Hematopoietic multipotent progenitor cell treated with erythropoietin and hydrocortisone succinate and interleukin-3 and kit ligand, for 8 days (in vitro differentiated cells): Measurements from ENCODE around the gene MAN1A1.
A peak's percentile ranks its signal among the peaks of the same experiment; 100 is the strongest.
"Not testable (repeated sequence)": the region's sequence is repeated elsewhere in the genome, so short reads cannot be mapped to it uniquely, and the experiment has no call there.

ENCODE experiments used
- DNase-seq: peaks from one replicate; pipeline ENCODE4 v3.0.0-alpha.2; 2015

The MAN1A1 gene

GRCh38 chr6:119297049-119297448 is 52.5 kb downstream of the MAN1A1 start:
- no peak for DNase-seq

GRCh38 chr6:119296036-119297035 is 53.2 kb downstream of the MAN1A1 start:
- DNase-seq = no peak

DNA sequence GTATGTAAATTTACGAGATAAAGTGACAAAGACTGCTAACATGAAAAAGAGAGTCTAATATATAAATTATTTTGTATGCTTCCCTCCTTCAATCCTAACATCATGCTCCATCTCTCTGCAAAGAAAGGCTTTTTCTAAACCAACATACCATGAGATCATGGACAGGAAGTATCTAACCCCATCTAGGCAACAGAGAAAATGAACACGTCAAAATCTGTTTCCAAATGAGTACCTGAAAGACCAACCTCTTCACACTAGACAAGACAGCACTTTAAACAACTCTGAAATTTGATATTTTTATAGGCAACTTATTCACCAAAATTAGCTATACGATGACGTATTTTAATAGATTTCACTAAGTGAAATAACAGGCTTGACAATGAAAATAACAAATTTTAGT is 54.6 kb downstream of the MAN1A1 start:
- DNase-seq = no peak

DNA sequence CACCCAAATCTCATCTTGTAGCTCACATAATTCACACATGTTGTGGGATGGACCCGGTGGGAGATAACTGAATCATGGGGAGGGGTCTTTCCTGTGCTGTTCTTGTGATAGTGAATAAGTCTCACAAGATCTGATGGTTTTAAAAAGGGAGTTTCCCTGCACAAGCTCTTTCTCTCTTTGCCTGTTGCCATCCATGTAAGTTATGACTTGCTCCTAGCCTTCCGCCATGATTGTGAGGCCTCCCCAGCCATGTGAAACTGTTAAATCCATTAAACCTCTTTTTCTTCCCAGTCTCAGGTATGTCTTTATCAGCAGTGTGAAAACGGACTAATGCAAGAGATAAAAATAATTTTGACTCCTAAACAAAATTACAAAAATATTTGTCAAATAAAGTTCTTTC is 58.5 kb downstream of the MAN1A1 start:
- not testable (repeated sequence) for DNase-seq

GRCh38 chr6:119290306-119290705 is 59.3 kb downstream of the MAN1A1 start:
- no peak for DNase-seq

GRCh38 chr6:119289651-119290050 is 59.9 kb downstream of the MAN1A1 start:
- DNase-seq = no peak

DNA sequence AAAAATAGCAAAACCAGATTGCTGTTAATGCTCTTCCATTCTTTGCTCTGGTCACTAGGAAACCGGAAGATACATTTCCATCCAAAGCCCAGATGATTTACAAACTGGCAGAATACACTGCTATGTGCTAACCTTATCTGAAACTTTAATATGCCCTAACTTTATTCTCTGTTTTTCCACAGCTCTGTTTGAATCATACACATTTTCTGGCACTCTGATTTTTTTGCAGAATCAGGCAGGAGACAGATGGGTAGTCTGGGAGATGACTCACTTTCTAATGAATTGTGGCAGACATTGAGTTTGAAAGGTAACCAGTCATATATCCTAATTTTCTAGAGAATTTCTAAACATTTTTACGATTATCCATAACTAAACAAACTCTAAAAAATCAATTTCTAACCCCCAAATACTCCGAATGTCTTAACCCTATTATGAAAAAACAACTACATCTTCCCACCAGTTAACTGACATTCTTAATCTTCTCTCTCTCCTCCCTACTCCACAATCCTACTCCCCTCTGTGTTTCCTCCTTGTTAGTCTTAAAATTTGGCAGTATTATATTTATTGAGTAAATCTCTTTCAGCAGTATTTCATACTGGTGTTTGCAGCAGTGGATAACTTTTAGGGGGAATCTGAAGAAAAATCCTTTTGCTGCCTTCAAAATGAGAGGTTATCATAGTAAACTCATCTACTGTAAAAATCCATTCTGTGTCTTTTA is 63.5 kb downstream of the MAN1A1 start:
- DNase-seq = no peak

DNA sequence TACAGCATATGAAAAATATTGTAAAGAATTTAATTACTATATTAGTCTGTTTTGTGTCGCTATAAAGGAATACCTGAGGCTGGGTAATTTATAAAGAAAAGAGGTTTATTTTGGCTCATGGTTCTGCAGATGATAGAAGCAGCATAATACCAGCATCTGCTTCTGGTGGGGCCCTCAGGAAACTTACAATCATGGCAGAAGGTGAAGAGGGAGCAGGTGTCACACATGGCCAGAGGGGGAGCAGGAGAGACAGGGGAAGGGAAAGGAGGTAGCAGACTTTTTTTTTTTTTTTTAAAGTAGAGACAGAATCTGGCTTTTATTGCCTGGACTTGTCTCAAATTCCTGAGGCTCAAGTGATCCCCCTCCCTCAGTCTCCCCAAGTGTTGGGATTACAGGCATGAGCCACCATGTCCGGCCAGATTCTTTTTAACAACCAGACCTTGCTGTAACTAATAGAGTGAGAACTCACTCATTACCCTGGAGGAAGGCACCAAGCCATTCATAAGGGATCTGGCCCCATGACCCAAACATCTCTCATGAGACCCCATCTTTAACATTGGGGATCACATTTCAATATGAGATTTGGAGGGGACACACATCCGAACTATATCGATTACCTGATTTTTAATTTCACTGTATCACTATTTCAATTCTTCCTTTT is 64.6 kb downstream of the MAN1A1 start:
- DNase-seq = peak; percentile 64

GRCh38 chr6:119283979-119284545 is 65.5 kb downstream of the MAN1A1 start:
- DNase-seq = no peak

DNA sequence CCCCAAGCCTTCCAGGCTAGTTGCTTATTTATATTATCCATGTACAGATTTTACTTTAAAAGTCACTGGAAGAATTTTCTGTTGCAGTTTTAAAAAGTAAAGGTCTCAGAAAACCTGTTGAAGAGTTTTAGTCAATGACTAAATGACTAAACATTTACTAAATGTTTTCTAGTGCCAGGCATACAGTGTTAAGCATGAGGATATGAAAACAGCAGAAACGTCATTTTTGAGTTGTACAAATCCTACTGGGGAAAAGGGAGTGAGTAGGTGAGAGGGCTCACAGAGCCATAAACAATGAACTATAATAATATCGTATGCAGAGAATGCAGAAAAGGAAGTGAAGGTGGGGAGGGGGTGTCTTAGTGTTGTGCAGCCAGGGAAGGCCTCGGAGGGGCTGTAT is 66.3 kb downstream of the MAN1A1 start:
- no peak for DNase-seq

DNA sequence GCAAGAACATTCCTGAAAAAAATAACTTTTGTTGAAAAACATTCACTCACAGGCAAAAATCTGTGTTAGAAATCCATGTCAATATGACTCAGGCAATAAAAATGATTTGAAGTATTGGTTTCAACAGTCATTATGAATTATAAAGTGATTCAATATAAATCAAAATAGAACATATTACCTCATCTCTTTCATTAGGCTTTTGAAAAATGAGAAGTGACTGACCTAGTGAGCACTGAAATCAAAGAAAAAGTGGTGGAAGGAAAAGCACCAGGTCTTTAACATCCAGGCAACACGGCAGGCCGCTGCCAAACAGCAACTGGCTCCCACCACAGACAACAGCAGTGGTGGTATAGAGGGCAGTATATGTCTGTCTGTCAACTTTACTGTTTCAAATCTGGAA is 68.9 kb downstream of the MAN1A1 start:
- no peak for DNase-seq

DNA sequence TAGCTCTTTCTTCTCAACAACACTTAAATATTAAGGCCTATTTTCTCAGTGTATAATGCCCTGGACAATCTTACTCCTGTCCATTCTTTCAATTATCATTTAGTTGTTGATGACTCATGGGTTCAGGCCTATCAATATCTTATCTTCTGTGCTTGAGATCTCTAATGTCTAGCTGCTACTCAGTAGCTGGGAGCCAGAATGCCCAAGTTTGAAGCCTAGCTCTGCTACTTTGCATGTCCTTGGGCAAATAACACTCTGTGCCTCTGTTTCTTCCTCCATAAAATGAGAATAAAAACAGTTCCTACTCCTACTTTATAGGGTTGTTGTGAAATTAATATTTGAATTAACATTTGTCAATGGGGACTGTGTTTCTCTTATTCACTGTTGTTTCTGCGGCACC is 69.5 kb downstream of the MAN1A1 start:
- no peak for DNase-seq

DNA sequence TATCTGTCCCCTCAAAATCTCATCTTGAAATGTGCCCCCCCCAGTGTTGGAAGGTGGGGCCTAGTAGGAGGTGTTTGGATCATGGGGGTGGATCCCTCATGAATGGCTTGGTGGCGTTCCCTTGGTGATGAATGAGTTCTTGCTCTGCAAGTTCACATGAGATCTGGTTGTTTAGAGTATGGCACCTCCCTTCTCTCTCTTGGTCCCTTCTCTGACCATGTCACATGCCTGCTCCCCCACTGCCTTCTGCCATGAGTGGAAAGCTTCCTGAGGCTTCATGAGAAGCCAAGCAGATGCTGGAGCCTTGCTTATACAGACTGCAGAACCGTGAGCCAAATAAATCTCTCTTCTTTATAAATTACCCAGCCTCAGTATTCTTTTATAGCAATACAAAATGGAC is 70.9 kb downstream of the MAN1A1 start:
- DNase-seq = no peak

DNA sequence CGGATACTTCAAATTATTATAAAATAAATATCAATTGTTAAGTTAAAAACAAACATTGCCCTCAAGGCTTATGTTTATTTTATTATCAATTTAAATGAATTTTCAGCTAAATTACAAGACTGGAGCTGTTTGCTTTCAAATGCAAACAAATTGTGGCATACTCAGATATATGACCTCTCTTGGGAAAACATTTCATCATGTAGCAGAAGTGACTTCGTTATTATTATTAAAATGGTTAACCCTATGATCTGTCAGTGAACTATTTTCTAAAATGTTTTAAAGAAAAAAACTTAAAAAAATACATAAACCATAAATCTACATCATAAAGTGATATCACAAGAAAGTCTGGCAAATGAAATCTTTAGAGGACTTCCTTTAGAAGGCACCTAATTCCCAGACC is 72.5 kb downstream of the MAN1A1 start:
- DNase-seq = no peak

DNA sequence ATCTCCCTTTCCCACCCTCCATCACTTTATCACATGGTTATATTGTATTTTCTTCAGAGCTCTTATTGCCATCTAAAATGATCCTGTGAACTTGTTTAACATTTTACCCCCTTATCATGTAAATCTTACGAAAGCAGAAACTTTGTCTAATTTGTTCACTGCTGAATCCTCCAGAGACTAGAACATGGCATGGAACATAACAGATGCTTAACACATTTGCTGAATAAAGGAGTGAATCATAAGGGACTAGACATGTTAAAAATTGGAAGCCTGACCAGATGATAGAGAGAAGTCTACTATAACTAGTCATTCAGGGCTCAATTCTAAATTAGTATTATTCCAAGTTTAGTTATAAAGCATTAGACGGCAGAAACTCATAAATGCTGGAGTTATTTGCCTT is 73.3 kb downstream of the MAN1A1 start:
- no peak for DNase-seq

GRCh38 chr6:119274197-119274595 is 75.4 kb downstream of the MAN1A1 start:
- no peak for DNase-seq

GRCh38 chr6:119273272-119274196 is 76.0 kb downstream of the MAN1A1 start:
- DNase-seq = no peak

GRCh38 chr6:119270545-119270944 is 79.0 kb downstream of the MAN1A1 start:
- DNase-seq = no peak

- DNase-seq = no peak
Measured at GRCh38 chr6:119269266-119270103, 80.1 kb downstream of the MAN1A1 start.

GRCh38 chr6:119267126-119267905 is 82.2 kb downstream of the MAN1A1 start:
- no peak for DNase-seq
